HG03108 (cell line): Measurements from ENCODE around the gene OR12D2.
"Not testable (repeated sequence)": the region's sequence is repeated elsewhere in the genome, so short reads cannot be mapped to it uniquely, and the experiment has no call there.

ENCODE experiments used
- ATAC-seq: cut with Tn5 transposase; IDR thresholded peaks from one replicate; pipeline ENCODE4 v1.9.1; 2021; ENCODE audit warnings: moderate library complexity; ENCODE audit not compliant: unreplicated experiment

Gene OR12D2, protein sequence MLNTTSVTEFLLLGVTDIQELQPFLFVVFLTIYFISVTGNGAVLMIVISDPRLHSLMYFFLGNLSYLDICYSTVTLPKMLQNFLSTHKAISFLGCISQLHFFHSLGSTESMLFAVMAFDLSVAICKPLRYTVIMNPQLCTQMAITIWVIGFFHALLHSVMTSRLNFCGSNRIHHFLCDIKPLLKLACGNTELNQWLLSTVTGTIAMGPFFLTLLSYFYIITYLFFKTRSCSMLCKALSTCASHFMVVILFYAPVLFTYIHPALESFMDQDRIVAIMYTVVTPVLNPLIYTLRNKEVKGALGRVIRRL

DNA sequence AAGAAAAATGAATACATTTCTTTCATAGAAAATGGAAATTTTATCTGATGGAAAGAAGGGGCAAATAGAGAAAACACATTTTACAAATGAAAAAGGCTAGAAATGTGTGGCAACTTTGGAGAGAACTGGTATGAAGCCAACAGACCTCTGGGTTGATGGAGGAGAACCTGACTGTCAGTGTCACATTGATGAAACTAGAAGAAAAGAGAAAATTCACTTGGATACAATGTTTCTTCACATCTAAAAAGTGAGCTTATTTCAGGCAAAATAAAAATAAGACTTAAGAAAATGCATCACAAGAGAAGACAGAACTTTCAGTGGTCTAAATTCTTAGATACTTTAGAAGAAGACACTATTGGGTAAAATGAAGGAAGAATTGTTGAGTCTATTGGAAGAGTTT lies at the start of gene OR12D2:
Gene OR12D2, plus strand, starts transcription at position 301 of the 400 bp plus-strand sequence. CDS start 1,069 bp downstream, outside the sequence.
- no peak for ATAC-seq

DNA sequence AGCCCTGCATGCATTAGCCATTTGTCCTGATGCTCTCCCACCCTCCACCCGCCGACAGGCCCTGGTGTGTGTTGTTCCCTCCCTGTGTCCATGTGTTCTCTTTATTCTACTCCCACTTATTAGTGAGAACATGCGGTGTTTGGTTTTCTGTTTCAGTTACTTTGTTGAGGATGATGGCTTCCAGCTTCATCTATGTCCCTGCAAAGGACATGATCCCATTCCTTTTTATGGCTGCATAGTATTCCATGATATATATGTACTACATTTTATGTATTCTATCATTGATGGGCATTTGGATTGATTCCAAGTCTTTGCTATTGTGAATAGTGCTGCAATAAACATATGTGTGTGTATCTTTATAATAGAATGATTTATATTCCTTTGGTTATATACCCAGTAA lies 46.1 kb upstream of the OR12D2 start:
- ATAC-seq: not testable (repeated sequence)

DNA sequence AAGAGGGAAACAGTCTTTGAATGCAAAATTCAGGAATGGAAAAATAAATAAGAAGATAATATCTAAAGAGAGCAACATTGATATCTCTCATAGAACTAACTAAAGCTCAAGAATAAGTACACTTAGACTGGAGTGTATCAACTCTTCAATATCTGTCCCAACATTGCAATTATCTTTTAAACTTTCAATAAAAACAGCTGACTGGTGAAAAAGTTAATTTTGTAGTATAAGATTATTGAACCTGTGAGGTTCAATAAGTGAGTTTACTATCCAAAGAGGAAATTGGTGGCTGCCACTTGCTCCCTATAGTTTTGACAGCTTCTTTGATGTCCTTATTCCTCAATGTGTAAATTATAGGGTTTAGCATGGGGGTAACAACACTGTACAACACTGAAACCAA lies 40.5 kb upstream of the OR12D2 start:
- ATAC-seq: no peak

DNA sequence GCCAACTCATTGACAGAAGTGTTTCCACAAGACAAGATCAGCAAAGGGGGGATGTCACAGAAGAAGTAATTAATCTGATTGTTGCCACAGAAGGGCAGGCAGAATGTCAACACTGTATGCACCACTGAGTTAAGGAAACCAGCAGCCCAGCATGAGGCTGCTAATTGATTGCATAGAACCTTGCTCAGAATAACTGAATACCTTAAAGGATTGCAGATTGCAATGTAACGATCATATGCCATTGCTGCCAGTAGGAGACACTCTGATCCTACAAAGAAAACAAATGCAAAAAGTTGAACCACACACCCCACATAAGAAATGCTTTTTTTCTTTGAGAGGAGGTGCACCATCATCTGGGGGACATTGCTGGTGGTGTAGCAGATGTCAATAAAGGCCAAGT lies 39.8 kb upstream of the OR12D2 start:
- no peak for ATAC-seq

DNA sequence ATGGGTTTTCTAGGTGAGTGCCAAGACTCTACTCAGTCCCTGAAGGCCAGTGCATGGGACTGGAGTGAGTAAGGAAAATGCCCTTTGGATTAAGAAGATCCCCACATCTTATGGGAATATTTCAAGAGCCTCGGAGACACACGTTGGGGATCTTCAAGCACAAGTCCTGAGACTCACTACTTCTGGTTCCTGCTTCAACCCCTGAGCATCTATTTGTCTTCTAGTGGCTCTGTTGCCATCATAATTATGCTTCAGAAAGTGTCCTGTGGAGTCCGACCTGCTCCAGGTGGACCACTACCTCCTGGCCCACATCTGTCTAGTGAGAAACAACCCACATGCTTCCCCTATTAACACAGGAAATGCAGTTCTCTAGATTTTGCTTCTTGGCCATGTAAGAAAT lies 26.7 kb upstream of the OR12D2 start, which contains the start of gene OR5V1:
Gene OR5V1, minus strand, starts transcription at position 101 of the 400 bp plus-strand sequence. CDS start 12,670 bp downstream, outside the sequence.
- ATAC-seq: no peak

DNA sequence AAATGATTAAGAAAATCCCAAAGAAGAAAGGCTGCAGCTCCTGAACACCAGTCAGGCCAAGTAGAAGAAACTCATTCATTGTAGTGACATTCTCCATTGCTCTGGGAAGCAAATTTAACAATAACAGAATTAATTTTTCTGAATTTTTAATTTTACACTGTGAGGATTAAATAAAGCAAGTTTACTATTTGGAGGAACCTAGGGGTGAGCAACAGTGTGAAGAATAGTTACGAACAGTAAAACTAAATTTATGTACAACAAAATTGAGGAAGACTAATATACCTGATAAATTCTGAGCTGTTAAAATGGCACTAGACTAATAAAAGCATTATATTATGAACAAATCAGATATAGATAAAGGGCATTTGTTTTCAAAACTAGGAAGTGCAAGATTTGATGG lies 20.2 kb upstream of the OR12D2 start, which contains the start of gene OR12D3:
Gene OR12D3, minus strand, starts transcription at position 101 of the 400 bp plus-strand sequence. Its CDS starts 4 bp downstream, at position 97.
- ATAC-seq: no peak

DNA sequence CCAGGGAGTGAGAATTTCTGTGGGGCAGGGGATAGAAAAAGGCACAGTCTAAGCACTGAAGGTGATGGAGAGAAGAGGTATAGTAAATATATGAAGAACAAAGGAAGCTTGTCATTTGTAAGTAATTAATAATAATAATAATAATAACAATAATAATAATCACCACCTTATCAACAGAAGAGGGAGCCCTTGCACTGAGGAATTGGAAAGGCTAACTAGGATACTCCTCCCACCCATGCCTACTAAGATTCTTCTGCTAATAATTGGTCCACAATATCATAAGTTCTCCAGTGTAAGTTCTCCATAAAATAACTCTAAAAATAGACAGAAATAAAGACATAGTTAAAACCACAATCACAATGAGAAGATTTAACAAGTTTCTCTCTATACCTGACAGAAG lies 19.4 kb upstream of the OR12D2 start:
- ATAC-seq: no peak

DNA sequence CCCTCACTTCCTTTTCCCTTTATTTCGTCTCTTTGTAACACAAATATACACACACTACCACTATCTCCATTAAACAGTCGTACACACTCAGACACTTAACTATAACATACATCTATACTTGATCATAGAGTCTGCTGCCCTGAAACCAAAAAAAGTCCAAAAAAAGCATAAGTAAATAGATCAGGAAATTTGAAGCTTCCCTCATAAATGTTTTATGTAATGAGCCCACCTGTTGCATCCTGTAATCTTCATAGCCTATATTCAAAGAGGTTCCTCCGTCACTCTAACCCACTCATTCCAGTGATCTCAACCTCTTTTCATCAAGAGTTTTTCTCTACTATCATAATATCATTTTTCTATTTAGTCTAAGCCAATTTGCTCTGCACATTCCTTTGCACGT lies 6.9 kb upstream of the OR12D2 start:
- ATAC-seq: no peak

DNA sequence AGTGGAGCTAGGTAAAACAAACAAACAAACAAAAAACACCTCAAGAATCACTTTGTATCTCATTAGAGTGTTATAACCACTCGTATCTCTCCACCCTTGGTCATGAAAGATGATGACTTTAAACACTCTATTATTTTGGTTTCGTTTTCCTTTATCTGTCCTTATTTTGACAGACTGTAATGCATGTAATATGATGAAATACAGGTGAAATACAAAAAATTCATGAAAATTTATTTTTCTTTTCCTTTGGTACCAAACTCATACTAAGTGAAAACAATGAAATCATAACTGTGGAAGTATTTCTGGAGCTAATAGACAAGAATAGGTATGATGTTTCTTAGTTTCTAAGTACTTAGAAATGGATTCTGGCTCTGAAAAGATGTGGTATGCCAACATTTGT lies 4.1 kb downstream of the OR12D2 start:
- no peak for ATAC-seq

DNA sequence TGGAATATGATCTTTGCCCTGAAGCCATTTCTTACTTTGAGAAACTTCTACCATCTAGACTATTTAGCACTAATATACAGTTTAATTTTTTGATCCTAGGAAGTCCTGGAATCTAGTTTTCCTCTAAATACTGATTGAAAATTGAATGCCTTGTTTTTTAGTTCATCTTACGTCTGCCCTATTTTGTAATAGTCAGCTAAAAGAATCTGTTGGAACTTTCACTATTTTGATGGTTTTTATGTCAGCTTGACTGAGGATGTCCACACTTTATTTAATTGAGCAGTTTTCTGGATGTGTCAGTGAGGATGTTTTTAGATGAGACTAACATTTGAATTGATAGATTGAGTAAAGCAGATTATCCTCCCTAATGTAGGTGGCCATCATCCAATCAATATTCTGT lies 8.4 kb downstream of the OR12D2 start:
- ATAC-seq: no peak

DNA sequence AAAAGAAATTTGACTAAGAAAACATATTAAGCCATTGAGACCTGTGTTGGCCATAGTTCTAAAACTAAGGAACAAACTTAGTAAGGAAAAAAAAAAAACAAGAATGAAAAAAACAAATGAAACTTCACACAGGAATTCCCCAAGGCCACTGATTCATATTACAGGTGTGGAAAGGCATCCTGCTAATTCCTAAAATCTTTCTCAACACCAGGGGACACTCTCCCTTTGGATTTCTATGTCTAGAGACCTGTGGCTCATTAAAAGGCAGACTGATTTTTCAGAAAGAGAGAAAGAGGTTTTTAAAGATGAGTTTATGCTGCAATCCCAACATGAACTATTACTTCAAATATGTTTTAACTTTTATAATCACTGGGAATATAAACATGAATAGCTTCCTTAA lies 19.2 kb downstream of the OR12D2 start, which contains the start of gene OR12D1:
Gene OR12D1, plus strand, starts transcription at position 341 of the 400 bp plus-strand sequence.
- no peak for ATAC-seq

DNA sequence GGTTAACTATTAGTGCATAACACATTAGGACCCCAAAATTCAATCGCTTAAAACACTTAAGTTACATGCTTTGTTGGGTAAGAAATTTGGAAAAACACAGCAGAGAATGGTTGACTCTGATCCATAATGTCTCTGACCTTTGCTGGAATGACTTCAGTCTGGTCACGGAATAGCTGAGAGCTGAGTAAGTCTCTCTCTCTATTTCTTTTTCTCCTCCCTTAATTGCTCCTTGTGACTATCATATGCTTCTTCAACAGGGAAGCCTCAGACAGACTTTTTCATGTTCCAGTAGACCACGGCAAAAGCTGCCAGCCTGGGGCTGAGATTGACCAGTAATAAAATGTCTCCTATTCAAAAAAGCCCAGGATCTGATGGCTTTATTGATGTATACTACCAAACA lies 24.1 kb downstream of the OR12D2 start:
- no peak for ATAC-seq

DNA sequence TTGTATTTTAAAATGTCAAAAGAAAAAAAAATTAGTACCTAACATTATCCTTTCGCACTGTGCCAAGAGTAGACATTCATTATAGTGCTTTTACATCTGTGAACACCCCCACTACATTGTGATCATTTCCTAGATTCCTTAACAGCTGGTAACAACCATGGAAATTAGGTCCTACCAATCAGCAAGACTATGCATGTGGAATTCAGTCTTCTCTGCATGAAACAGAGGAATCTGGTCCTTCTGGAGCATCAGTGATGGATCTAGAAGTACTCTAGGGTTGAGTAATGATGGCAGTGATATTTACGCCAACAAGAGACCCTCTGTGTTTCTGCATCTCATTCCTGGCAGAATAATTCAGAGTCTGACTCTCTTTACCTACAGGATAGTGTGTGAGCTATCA lies 28.7 kb downstream of the OR12D2 start:
- no peak for ATAC-seq

DNA sequence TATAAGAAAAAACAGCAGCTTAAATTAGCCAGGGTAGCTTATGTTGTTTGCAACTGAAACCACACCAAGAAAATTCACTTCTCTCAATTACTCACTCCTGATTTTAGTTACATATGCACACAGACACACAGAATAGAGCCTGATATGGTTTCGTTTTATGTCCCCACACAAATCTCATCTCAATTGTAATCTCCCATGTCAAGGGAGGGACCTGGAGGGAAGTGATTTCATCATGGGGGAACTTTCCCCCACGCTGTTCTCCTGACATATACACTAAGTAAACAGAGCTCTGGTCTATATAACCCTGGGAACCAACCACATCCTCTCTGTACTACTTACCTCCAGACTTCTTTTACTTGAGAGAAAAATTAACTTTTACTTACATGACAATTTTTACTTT lies 29.1 kb downstream of the OR12D2 start:
- no peak for ATAC-seq

DNA sequence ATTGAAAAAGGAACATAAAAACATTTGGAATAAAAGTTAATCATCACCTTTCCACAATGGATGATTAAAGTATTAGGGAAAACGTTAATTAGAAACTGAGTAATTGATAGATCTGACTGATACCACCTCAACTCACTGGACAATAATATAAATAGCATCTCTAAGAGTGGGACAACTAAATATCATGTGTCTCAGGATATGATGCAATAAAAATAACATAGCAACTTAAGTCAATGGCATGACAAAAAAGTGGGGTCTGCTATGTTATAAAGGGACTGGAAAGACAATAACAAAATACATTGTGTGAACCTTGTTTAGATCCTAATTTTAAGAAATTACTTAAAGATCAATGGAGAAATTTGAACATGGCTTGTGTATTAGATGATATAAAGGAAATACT lies 29.6 kb downstream of the OR12D2 start:
- no peak for ATAC-seq

DNA sequence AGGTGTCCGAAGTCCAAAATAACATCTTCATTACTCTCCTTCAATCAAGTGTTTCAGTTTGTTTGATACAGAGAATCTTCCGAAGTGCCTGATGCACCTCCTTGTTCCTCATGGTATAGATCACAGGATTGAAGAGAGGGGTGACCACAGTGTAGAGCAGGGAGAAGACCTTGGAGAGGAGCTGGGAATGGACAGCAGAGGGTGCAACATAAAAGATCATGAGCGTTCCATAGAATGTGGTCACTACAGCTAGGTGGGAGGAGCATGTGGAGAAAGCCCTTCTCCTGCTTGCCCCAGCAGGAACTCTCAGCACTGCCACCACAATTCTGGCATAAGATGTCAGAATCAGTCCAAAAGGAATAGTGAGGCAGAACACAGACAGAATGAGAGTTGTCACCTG lies 31.2 kb downstream of the OR12D2 start:
- no peak for ATAC-seq

DNA sequence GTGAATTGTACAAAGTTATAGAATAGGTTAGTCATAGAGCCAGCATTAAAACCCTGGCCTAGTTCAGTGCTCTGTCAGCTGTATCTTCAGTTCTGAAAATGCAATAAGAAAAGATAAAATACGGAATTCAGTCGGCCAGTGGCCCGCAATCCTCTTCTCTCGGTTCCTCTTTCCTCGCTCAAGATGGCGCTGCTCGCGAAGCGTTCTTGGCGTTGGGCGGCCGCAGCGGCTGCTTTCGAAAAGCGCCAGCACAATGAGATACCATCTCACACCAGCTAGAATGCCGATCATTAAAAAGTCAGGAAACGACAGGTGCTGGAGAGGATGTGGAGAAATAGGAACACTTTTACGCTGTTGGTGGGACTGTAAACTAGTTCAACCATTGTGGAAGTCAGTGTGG lies 41.3 kb downstream of the OR12D2 start:
- ATAC-seq: not testable (repeated sequence)

DNA sequence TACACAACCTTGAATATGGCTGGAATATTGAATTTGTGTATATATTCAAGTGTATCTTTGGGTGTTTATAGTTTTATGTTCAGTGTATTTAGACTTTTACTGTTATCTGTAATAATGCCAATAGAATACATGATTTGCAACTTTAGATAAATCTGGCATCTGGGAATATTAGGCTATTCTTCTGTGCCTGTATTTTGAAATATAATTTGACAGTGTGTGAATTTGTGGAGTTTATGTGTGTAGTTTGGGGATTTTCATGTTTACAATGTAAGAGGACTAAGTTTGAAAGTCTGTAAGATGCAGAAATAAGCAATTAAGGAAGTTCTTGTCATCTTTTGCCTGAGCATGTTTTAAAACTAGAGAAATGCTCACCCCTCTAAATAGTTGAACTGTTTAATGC lies 43.6 kb downstream of the OR12D2 start, which contains the start of gene OR10C1:
Gene OR10C1, plus strand, starts transcription at position 301 of the 400 bp plus-strand sequence. CDS start 710 bp downstream, outside the sequence.
- ATAC-seq: no peak

DNA sequence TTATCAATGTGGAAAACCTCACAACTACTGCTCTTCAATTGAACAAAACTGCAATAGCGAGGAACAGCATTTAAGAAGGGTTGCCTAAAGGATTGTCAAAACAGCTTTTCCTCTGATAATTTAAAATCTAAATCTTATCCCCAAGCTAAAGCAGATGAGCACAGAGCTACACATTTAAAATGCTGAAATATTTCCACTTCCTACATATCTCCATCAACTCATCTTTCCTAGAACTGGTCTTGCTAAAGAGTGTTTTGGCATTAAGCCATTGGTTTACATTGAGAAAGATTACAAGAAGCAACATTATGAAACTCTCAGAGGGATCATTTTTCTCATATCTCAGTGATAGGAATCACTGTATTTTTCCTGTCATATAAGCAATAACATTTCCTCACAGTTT lies 47.3 kb downstream of the OR12D2 start:
- ATAC-seq: no peak

DNA sequence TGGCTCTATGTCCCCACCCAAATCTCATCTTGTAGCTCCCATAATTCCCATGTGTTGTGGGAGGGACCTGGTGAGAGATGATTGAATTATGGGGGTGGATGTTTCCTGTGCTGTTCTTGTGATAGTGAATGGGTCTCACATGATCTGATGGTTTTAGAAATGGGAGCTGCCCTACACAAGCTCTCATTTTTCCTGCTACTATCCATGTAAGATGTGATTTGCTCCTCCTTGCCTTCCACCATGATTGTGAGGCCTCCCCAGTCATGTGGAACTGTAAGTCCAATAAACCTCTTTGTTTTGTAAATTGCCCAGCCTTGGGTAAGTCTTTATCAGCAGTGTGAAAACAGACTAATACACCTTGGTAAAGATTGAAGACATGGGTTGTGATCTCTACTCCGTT lies 48.6 kb downstream of the OR12D2 start:
- not testable (repeated sequence) for ATAC-seq
